IMR-90 (cell line): ENCODE measurements around the gene KLK14. TPM values are rescaled to one million over a fixed set of nuclear protein-coding genes. Genes with fewer than 3 reads are reported as not detected.

Source experiments
- ATAC-seq: fragments of 200-7000 bp; cut with Tn5 transposase; 2 replicates; pipeline ENCODE4 v1.9.1; 2020; ENCODE audit warnings: low read depth, mild to moderate bottlenecking, moderate library complexity
- BruUV-seq: library from RNA; stranded (reverse); fragments of 400-500 nt; replicated peaks from 2 replicates; lab custom pipeline; 2021; lab: Mats Ljungman, UMichigan
- CTCF ChIA-PET: fragments of 300-600 bp; formaldehyde crosslinking; extraction: SDS; loops from one replicate; lab custom pipeline; 2021; ENCODE audit warnings: antibody characterized with exemption; lab: Yijun Ruan, JAX
- POLR2A ChIA-PET: fragments of 300-600 bp; sonication (Branson Sonifier 250); formaldehyde crosslinking; loops from one replicate; lab custom pipeline; 2022; ENCODE audit warnings: antibody characterized with exemption; ENCODE audit not compliant: unreplicated experiment; lab: Charles Lee
- DNase-seq: peaks from one replicate; pipeline ENCODE4 v3.0.0; 2013
- H2AFZ ChIP-seq: replicated peaks from 2 replicates; pipeline ENCODE3; 2013; ENCODE audit warnings: low read length, mild to moderate bottlenecking; ENCODE audit not compliant: poor library complexity
- H2AK5ac ChIP-seq: 2 replicates; pipeline ENCODE4 v1.6.1; 2013; ENCODE audit warnings: low read depth, low read length, inconsistent platforms
- H2AK9ac ChIP-seq: replicated peaks from 2 replicates; pipeline ENCODE3; 2013; ENCODE audit warnings: mild to moderate bottlenecking, low read depth, low read length, moderate library complexity; ENCODE audit not compliant: poor library complexity
- H2BK120ac ChIP-seq: 2 replicates; pipeline ENCODE4 v1.6.1; 2013; ENCODE audit warnings: low read depth, low read length, inconsistent platforms
- H2BK15ac ChIP-seq: 3 replicates; pipeline ENCODE4 v1.6.1; 2013; ENCODE audit warnings: low read depth, low read length, inconsistent platforms
- H2BK20ac ChIP-seq: 2 replicates; pipeline ENCODE4 v1.6.1; 2013; ENCODE audit warnings: low read depth, mild to moderate bottlenecking, inconsistent platforms, low read length, moderate library complexity
- H2BK5ac ChIP-seq: 2 replicates; pipeline ENCODE4 v1.6.1; 2013; ENCODE audit warnings: mild to moderate bottlenecking, low read depth, low read length, inconsistent platforms; ENCODE audit not compliant: poor library complexity, severe bottlenecking
- H3K14ac ChIP-seq: replicated peaks from 2 replicates; pipeline ENCODE4 v1.6.1; 2013; ENCODE audit warnings: low read depth, low read length, inconsistent platforms
- H3K18ac ChIP-seq: 2 replicates; pipeline ENCODE4 v1.6.1; 2013; ENCODE audit warnings: low read depth, low read length, control low read depth
- H3K23ac ChIP-seq: 2 replicates; pipeline ENCODE4 v1.6.1; 2013; ENCODE audit warnings: low read depth, low read length, inconsistent platforms
- H3K27ac ChIP-seq: 2 replicates; pipeline ENCODE4 v1.5.1; 2013; ENCODE audit warnings: mild to moderate bottlenecking, control low read depth, low read length; ENCODE audit not compliant: insufficient read depth
- H3K27me3 ChIP-seq: 2 replicates; pipeline ENCODE4 v1.6.1; 2013; ENCODE audit warnings: low read length; ENCODE audit not compliant: control insufficient read depth, insufficient read depth
- H3K36me3 ChIP-seq: 2 replicates; pipeline ENCODE4 v1.6.1; 2013; ENCODE audit warnings: low read length, mixed read lengths; ENCODE audit not compliant: control insufficient read depth, insufficient read depth
- H3K4ac ChIP-seq: 2 replicates; pipeline ENCODE4 v1.6.1; 2013; ENCODE audit warnings: low read depth, low read length, inconsistent platforms
- H3K4me1 ChIP-seq: 2 replicates; pipeline ENCODE4 v1.6.1; 2013; ENCODE audit warnings: low read length, mixed read lengths; ENCODE audit not compliant: control insufficient read depth, insufficient read depth
- H3K4me2 ChIP-seq: 2 replicates; pipeline ENCODE4 v1.6.1; 2013; ENCODE audit warnings: low read depth, mild to moderate bottlenecking, control low read depth, low read length, moderate library complexity
- H3K4me3 ChIP-seq: 2 replicates; pipeline ENCODE4 v1.5.1; 2013; ENCODE audit warnings: low read depth, mild to moderate bottlenecking, control low read depth, low read length, moderate library complexity; ENCODE audit not compliant: insufficient read depth
- H3K56ac ChIP-seq: 2 replicates; pipeline ENCODE4 v1.6.1; 2013; ENCODE audit warnings: low read length, inconsistent platforms; ENCODE audit not compliant: insufficient read depth; ENCODE audit errors: extremely low read depth
- H3K79me1 ChIP-seq, 2 experiments: 2 replicates each; pipeline ENCODE4 v1.6.1; 2013; ENCODE audit warnings: low read length in 2 of 2, inconsistent platforms in 1 of 2, low read depth in 1 of 2
- H3K9ac ChIP-seq: 2 replicates; pipeline ENCODE4 v1.6.1; 2013; ENCODE audit warnings: low read depth, low read length, control low read depth
- H3K9me1 ChIP-seq: 2 replicates; pipeline ENCODE4 v1.6.1; 2013; ENCODE audit warnings: low read length, inconsistent platforms; ENCODE audit not compliant: insufficient read depth
- H3K9me3 ChIP-seq: 2 replicates; pipeline ENCODE4 v1.6.1; 2013; ENCODE audit warnings: low read length; ENCODE audit not compliant: control insufficient read depth, insufficient read depth
- H4K20me1 ChIP-seq: 2 replicates; pipeline ENCODE4 v1.6.1; 2013; ENCODE audit warnings: low read length, inconsistent platforms; ENCODE audit not compliant: insufficient read depth
- H4K5ac ChIP-seq: 2 replicates; pipeline ENCODE4 v1.6.1; 2013; ENCODE audit warnings: mild to moderate bottlenecking, low read depth, low read length, control low read depth
- H4K8ac ChIP-seq, 2 experiments: 2 replicates each; pipeline ENCODE4 v1.6.1; 2013; ENCODE audit warnings: low read depth in 2 of 2, low read length in 2 of 2, control low read depth in 1 of 2, inconsistent platforms in 1 of 2
- H4K91ac ChIP-seq: 2 replicates; pipeline ENCODE4 v1.6.1; 2013; ENCODE audit warnings: low read depth, low read length, inconsistent platforms; ENCODE audit not compliant: insufficient read depth
- CEBPB ChIP-seq: IDR thresholded peaks from 2 replicates; pipeline ENCODE4 v1.6.1; 2012; ENCODE audit warnings: low read depth, low read length, improper control_type of control experiment
- CHD1 ChIP-seq: IDR thresholded peaks from 2 replicates; pipeline ENCODE4 v1.6.1; 2012; ENCODE audit warnings: low read depth, low read length, improper control_type of control experiment
- MAFK ChIP-seq: IDR thresholded peaks from 2 replicates; pipeline ENCODE4 v1.6.1; 2012; ENCODE audit warnings: low read depth, low read length, improper control_type of control experiment
- MAZ ChIP-seq: IDR thresholded peaks from 2 replicates; pipeline ENCODE4 v1.6.1; 2012; ENCODE audit warnings: low read depth, mild to moderate bottlenecking, low read length, improper control_type of control experiment, moderate library complexity, borderline replicate concordance
- MXI1 ChIP-seq: IDR thresholded peaks from 2 replicates; pipeline ENCODE4 v1.6.1; 2012; ENCODE audit warnings: low read depth, mild to moderate bottlenecking, low read length, moderate library complexity, borderline replicate concordance
- POLR2A ChIP-seq: IDR thresholded peaks from 2 replicates; pipeline ENCODE4 v1.6.1; 2012; ENCODE audit warnings: mild to moderate bottlenecking, low read depth, low read length
- RAD21 ChIP-seq: IDR thresholded peaks from 2 replicates; pipeline ENCODE4 v1.6.1; 2012; ENCODE audit warnings: low read length, improper control_type of control experiment
- RFX5 ChIP-seq: IDR thresholded peaks from 2 replicates; pipeline ENCODE4 v1.8.0; 2012; ENCODE audit warnings: low read depth, mild to moderate bottlenecking, low read length, moderate library complexity
- SMC3 ChIP-seq: fragments of 150-350 bp; IDR thresholded peaks from 2 replicates; pipeline ENCODE4 v1.6.1; 2016; ENCODE audit warnings: low read depth, mild to moderate bottlenecking, antibody characterized with exemption, low read length, moderate library complexity
- WGBS, 2 experiments: methylation state at CpG; one replicate each; pipeline versions ENCODE4 v1.1.5 to v1.1.7; 2013; ENCODE audit warnings: missing lambda C conversion rate in 2 of 2; ENCODE audit not compliant: insufficient read length in 1 of 2; ENCODE audit errors: extremely low coverage in 2 of 2; 5-methylcytosine and 5-hydroxymethylcytosine counted together
- dilution Hi-C: fragments of 300-500 bp; cut with HindIII; formaldehyde crosslinking; loops from one replicate; pipeline ENCODE4 v1.14.3; 2018; ENCODE audit warnings: low sequenced_read_pairs; ENCODE audit not compliant: unreplicated experiment
- in situ Hi-C: fragments of 300-500 bp; cut with MboI; formaldehyde crosslinking; loops from 3 replicates; pipeline ENCODE4 v1.14.3; 2019; ENCODE audit warnings: low sequenced_read_pairs, inconsistent platforms, mixed read lengths
- intact Hi-C: fragments of 100-400 bp; cut with micrococcal nuclease; formaldehyde crosslinking; loops from 2 replicates; pipeline ENCODE4 v1.10.0; 2022
- polyA plus RNA-seq, 3 experiments: library from polyadenylated mRNA; depleted of rRNA; stranded (reverse); fragments of >200 nt; gene quantifications; 2 replicates each; pipeline ENCODE4 v1.2.3, GENCODE V29; 2012; ENCODE audit warnings: low replicate concordance in 1 of 3
- total RNA-seq: library from RNA; depleted of rRNA; stranded (reverse); fragments of >200 nt; gene quantifications from 2 replicates; pipeline ENCODE4 v1.2.3, GENCODE V29; 2012
- TF ChIP-seq, protein P1 (sequence below): fragments of 150-350 bp; IDR thresholded peaks from 2 replicates; pipeline ENCODE4 v1.6.1; 2017; ENCODE audit warnings: mild to moderate bottlenecking, antibody characterized with exemption, low read length, low read depth

KLK14 gene
- total and polyA plus RNA-seq, 2 of the 4 experiments (the other 2 are of a cell fraction) = not detected

DNA sequence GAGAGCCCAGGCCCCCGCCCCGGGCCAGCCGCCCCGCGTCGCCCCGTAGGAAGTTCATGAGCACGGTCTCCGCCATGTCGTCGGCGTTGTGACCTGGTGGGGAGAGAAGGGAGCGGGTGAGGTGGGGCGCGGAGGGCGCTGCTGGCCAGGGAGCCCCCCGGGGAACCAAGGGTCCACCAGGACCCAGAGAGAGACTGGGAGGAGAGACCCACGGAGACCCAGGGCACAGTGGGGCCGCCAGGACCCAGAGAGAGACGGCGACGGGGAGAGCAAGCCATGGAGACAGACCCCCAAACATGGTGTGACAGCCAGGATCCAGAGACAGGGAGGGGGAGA, 16.3 kb upstream of the KLK14 start:
- Histone ChIP-seq H2BK120ac (no peak overlapping the region), H4K91ac (no peak overlapping the region), H3K9ac (no peak overlapping the region), H3K9me3 (no peaks in the 10 kb centered on the region), H2BK20ac (no peak overlapping the region), H3K23ac (no peak overlapping the region), H3K56ac (no peak overlapping the region), H2BK15ac (no peak overlapping the region), H4K8ac (no peak overlapping the region), H3K36me3 (peaks cover 22% of the 10 kb centered on the region), H3K4me1 (no peaks in the 10 kb centered on the region), H2AK5ac (no peak overlapping the region), H3K4me2 (no peak overlapping the region), H3K4me3 (no peak overlapping the region), H4K20me1 (peaks cover 25% of the 10 kb centered on the region), H2AFZ (no peak overlapping the region), H3K14ac (no peak overlapping the region), H3K27me3 (no peaks in the 10 kb centered on the region), H2BK5ac (no peak overlapping the region), H2AK9ac (no peak overlapping the region), H3K4ac (no peak overlapping the region), H3K27ac (no peak overlapping the region), H3K18ac (no peak overlapping the region), H3K9me1 (no peaks in the 10 kb centered on the region; the same call in 1 of the 2 replicates), H4K5ac (no peak overlapping the region), H3K79me1 (peaks cover 7 to 39% of the 10 kb centered on the region in 2 experiments; a peak in 3 of 4 replicates)
- no peak for DNase-seq
- intact Hi-C loops = loop anchor here (5.0 kb wide), 1 partner anchor 167 kb away; no protein-coding TSS in a partner anchor
- 76% methylated on average over 5 of the region's 22 CpGs; no CpG with 5 or more reads in 1 of the 2 experiments for WGBS, 2 experiments
- dilution Hi-C loops = no loop called here
- POLR2A ChIA-PET = no interaction called here
- BruUV-seq = no TSS peak
- no peak for TF ChIP-seq POLR2A
- TF ChIP-seq MAZ = no peak
- TF ChIP-seq SMC3 = no peak
- TF ChIP-seq MAFK = no peak
- no peak for TF ChIP-seq CHD1
- no peak for TF ChIP-seq RFX5
- TF ChIP-seq, protein P1, sequence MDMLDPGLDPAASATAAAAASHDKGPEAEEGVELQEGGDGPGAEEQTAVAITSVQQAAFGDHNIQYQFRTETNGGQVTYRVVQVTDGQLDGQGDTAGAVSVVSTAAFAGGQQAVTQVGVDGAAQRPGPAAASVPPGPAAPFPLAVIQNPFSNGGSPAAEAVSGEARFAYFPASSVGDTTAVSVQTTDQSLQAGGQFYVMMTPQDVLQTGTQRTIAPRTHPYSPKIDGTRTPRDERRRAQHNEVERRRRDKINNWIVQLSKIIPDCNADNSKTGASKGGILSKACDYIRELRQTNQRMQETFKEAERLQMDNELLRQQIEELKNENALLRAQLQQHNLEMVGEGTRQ = no peak
- TF ChIP-seq RAD21 = no peak
- no peak for TF ChIP-seq CEBPB
- TF ChIP-seq MXI1 = no peak
- no peak for ATAC-seq
- CTCF ChIA-PET = no interaction called here
- in situ Hi-C loops = no loop called here
